PFSK-1 (cell line): ENCODE data around the gene PRDX5.

Experiments
- FOXP2 ChIP-seq: optimal IDR thresholded peaks from 2 replicates; pipeline ENCODE3; 2011; ENCODE audit warnings: borderline replicate concordance, control low read depth, inconsistent platforms; ENCODE audit not compliant: insufficient read depth; ENCODE audit errors: extremely low read length, extremely low read depth
- POLR2AphosphoS5 ChIP-seq: IDR thresholded peaks from 2 replicates; pipeline ENCODE4 v1.6.1; 2012; ENCODE audit warnings: low read depth, mild to moderate bottlenecking, control low read depth, low read length, moderate library complexity
- REST ChIP-seq, 2 experiments: IDR thresholded peaks; 2 replicates each; pipeline versions ENCODE4 v1.6.1 to v1.8.0; 2011 to 2012; ENCODE audit warnings: low read depth in 2 of 2, low read length in 2 of 2, control low read depth in 1 of 2, inconsistent platforms in 1 of 2, mild to moderate bottlenecking in 1 of 2, moderate library complexity in 1 of 2; ENCODE audit not compliant: insufficient read depth in 1 of 2
- SIN3A ChIP-seq: IDR thresholded peaks from 2 replicates; pipeline ENCODE4 v1.6.1; 2012; ENCODE audit warnings: mild to moderate bottlenecking, low read length, moderate library complexity, borderline replicate concordance; ENCODE audit not compliant: insufficient read depth
- TAF1 ChIP-seq: IDR thresholded peaks from 2 replicates; pipeline ENCODE4 v1.6.1; 2012; ENCODE audit warnings: low read length, control low read depth, borderline replicate concordance; ENCODE audit not compliant: insufficient read depth

GRCh38 chr11:64358536-64358906 is 40.6 kb downstream of the PRDX5 start:
- TF ChIP-seq POLR2AphosphoS5 (no peak), TAF1 (no peak), REST (IDR thresholded peaks at IDR 0.05; ENCODE audit: insufficient read depth in 1 of 2, low read depth in 2 of 2, low read length in 2 of 2) (no peak), SIN3A (no peak), FOXP2 (no peak)
